ACC112 (cell line): ENCODE measurements around the gene BABAM1.
A peak's percentile ranks its signal among the peaks of the same experiment; 100 is the strongest.

Experiments used
- H2AFZ ChIP-seq: fragments of 200-600 bp; sonication (generic); one replicate; pipeline ENCODE4 v1.6.0; 2017; ENCODE audit warnings: antibody characterized with exemption, low read length; ENCODE audit not compliant: unreplicated experiment
- H3K27ac ChIP-seq: fragments of 200-600 bp; sonication (generic); 2 replicates; pipeline ENCODE4 v1.5.1; 2014; ENCODE audit warnings: low read depth, mild to moderate bottlenecking, antibody characterized with exemption, low read length, moderate library complexity
- H3K27me3 ChIP-seq: fragments of 200-600 bp; sonication (generic); 2 replicates; pipeline ENCODE4 v1.6.1; 2014; ENCODE audit warnings: mild to moderate bottlenecking, antibody characterized with exemption, low read length, moderate library complexity, mixed read lengths; ENCODE audit not compliant: insufficient read depth
- H3K36me3 ChIP-seq: fragments of 200-600 bp; sonication (generic); 2 replicates; pipeline ENCODE4 v1.6.1; 2016; ENCODE audit warnings: mild to moderate bottlenecking, antibody characterized with exemption, low read length, moderate library complexity, mixed read lengths; ENCODE audit not compliant: insufficient read depth
- H3K4me1 ChIP-seq: fragments of 200-600 bp; sonication (generic); one replicate; pipeline ENCODE4 v1.6.1; 2016; ENCODE audit warnings: low read length, mixed read lengths; ENCODE audit not compliant: insufficient read depth, unreplicated experiment, control insufficient read depth
- H3K4me3 ChIP-seq: fragments of 200-600 bp; sonication (generic); 2 replicates; pipeline ENCODE4 v1.5.1; 2014; ENCODE audit warnings: mild to moderate bottlenecking, low read depth, low read length
- H3K79me2 ChIP-seq: fragments of 200-600 bp; sonication (generic); one replicate; pipeline ENCODE4 v1.6.0; 2016; ENCODE audit warnings: low read length; ENCODE audit not compliant: control insufficient read depth, unreplicated experiment, insufficient read depth

Gene BABAM1

GRCh38 chr19:17275441-17276175 lies 8.4 kb downstream of the BABAM1 start:
- no peak overlapping the region for H3K27ac ChIP-seq
- no peak overlapping the region for H2AFZ ChIP-seq
- H3K4me3 ChIP-seq = no peak overlapping the region
- H3K4me1 ChIP-seq = no peaks in the 10 kb centered on the region
- H3K79me2 ChIP-seq = no peaks in the 10 kb centered on the region
- peaks cover 2% of the 10 kb centered on the region; the same call in 1 of the 2 replicates for H3K36me3 ChIP-seq
- no peaks in the 10 kb centered on the region for H3K27me3 ChIP-seq

- Histone ChIP-seq H2AFZ (no peak overlapping the region), H3K27me3 (no peaks in the 10 kb centered on the region), H3K4me1 (no peaks in the 10 kb centered on the region), H3K4me3 (no peak overlapping the region), H3K27ac (no peak overlapping the region), H3K79me2 (no peaks in the 10 kb centered on the region), H3K36me3 (peaks cover 2% of the 10 kb centered on the region; the same call in 1 of the 2 replicates)
Measured at GRCh38 chr19:17279436-17279835, 12.2 kb downstream of the BABAM1 start.

- Histone ChIP-seq H3K27ac (no peak within 1 kb of the TSS), H3K4me3 (peak within 1 kb of the TSS; percentile 82), H3K36me3 (peaks cover 2% of the 10 kb centered on the region; the same call in 1 of the 2 replicates), H3K4me1 (no peaks in the 10 kb centered on the region), H2AFZ (peak within 1 kb of the TSS; percentile 62), H3K79me2 (no peaks in the 10 kb centered on the region), H3K27me3 (no peaks in the 10 kb centered on the region)
Measured at GRCh38 chr19:17281391-17282304, 14.4 kb downstream of the BABAM1 start, which contains the start of gene ANKLE1. Gene ANKLE1, plus strand, starts transcription at chr19:17281901. Its CDS starts 20 bp downstream, at chr19:17281921.

- Histone ChIP-seq H3K4me3 (peak overlapping the region; percentile 82), H2AFZ (peak overlapping the region; percentile 62), H3K36me3 (no peaks in the 10 kb centered on the region), H3K4me1 (no peaks in the 10 kb centered on the region), H3K27me3 (no peaks in the 10 kb centered on the region), H3K79me2 (no peaks in the 10 kb centered on the region), H3K27ac (no peak overlapping the region)
Measured at GRCh38 chr19:17282488-17283125, 15.4 kb downstream of the BABAM1 start.

DNA sequence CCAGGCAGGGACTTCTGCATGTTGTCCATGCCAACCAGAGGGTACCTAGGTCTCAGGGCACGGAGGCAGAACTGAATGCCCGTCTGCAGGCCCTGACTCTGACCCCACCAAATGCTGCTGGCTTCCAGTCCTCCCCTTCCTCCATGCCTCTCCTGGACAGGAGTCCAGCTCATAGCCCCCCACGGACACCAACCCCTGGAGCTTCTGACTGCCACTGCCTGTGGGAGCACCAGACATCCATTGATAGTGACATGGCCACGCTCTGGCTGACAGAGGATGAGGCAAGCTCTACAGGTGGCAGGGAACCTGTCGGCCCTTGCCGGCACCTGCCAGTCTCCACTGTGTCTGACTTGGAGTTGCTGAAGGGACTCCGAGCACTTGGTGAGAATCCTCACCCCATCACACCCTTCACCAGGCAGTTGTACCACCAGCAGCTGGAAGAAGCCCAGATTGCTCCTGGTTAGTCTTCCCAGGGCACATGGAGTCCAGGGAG lies 16.3 kb downstream of the BABAM1 start:
- Histone ChIP-seq H3K79me2 (no peaks in the 10 kb centered on the region), H2AFZ (no peak overlapping the region), H3K27ac (no peak overlapping the region), H3K36me3 (no peaks in the 10 kb centered on the region), H3K27me3 (no peaks in the 10 kb centered on the region), H3K4me3 (no peak overlapping the region), H3K4me1 (no peaks in the 10 kb centered on the region)

GRCh38 chr19:17285415-17286135 lies 18.3 kb downstream of the BABAM1 start:
- Histone ChIP-seq H3K79me2 (no peaks in the 10 kb centered on the region), H3K36me3 (no peaks in the 10 kb centered on the region), H3K27me3 (no peaks in the 10 kb centered on the region), H3K27ac (no peak overlapping the region), H3K4me3 (no peak overlapping the region), H3K4me1 (no peaks in the 10 kb centered on the region), H2AFZ (no peak overlapping the region)

GRCh38 chr19:17286263-17286662 lies 19.0 kb downstream of the BABAM1 start:
- Histone ChIP-seq H3K27ac (no peak overlapping the region), H3K4me3 (no peak overlapping the region), H3K36me3 (no peaks in the 10 kb centered on the region), H2AFZ (no peak overlapping the region), H3K79me2 (no peaks in the 10 kb centered on the region), H3K27me3 (no peaks in the 10 kb centered on the region), H3K4me1 (no peaks in the 10 kb centered on the region)

- Histone ChIP-seq H3K27me3 (no peaks in the 10 kb centered on the region), H3K79me2 (no peaks in the 10 kb centered on the region), H2AFZ (no peak overlapping the region), H3K36me3 (no peaks in the 10 kb centered on the region), H3K27ac (no peak overlapping the region), H3K4me3 (no peak overlapping the region), H3K4me1 (no peaks in the 10 kb centered on the region)
Measured at GRCh38 chr19:17286752-17287151, 19.5 kb downstream of the BABAM1 start.

DNA sequence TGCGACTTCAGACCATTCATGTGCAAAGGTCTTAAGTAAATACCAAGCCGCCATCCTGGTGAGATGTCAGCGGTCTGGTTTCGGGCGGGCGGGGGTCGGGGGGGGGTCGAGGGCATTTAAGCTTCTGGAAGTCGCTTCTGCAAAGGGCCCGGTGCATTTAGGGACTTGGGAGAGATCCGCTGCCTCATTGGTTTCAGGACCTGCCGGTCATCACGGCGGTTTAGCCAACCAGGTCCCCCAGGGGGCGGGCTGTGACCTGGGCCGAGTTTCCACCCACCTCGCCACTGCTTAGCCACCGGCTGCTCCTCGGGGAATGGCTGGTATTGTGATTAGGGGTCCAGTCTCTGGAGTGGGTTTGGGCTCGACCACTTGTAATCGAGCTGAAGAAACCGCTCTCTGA lies 22.2 kb downstream of the BABAM1 start:
- Histone ChIP-seq H2AFZ (no peak overlapping the region), H3K36me3 (peaks cover 4% of the 10 kb centered on the region; the same call in 1 of the 2 replicates), H3K4me1 (no peaks in the 10 kb centered on the region), H3K4me3 (no peak overlapping the region), H3K79me2 (no peaks in the 10 kb centered on the region), H3K27ac (no peak overlapping the region), H3K27me3 (no peaks in the 10 kb centered on the region)
